HepG2 (cell line): ENCODE measurements around the gene LRRC3. TPM values are rescaled to one million over a fixed set of nuclear protein-coding genes. Genes with fewer than 3 reads are reported as not detected.

Source experiments
- ARNTL ChIP-seq: sonication (generic); formaldehyde crosslinking; IDR thresholded peaks from 2 replicates; pipeline ENCODE4 v1.4.0; 2020; ENCODE audit warnings: mild to moderate bottlenecking, missing genetic modification reagents
- ATF2 ChIP-seq: sonication (generic); formaldehyde crosslinking; IDR thresholded peaks from 2 replicates; pipeline ENCODE4 v1.4.0; 2020; ENCODE audit warnings: missing genetic modification reagents
- GABPB1 ChIP-seq: IDR thresholded peaks from 2 replicates; pipeline ENCODE4 v1.6.1; 2016; ENCODE audit warnings: mild to moderate bottlenecking, missing genetic modification reagents, moderate library complexity, missing compliant biosample characterization
- GATAD2A ChIP-seq: IDR thresholded peaks from 2 replicates; pipeline ENCODE4 v1.6.1; 2016
- HOMEZ ChIP-seq: IDR thresholded peaks from 2 replicates; pipeline ENCODE4 v1.6.1; 2016; ENCODE audit warnings: low read depth
- HOXA3 ChIP-seq: sonication (generic); formaldehyde crosslinking; IDR thresholded peaks from 2 replicates; pipeline ENCODE4 v1.5.0; 2020; ENCODE audit warnings: missing genetic modification reagents
- KAT2B ChIP-seq: fragments of 150-350 bp; IDR thresholded peaks from 2 replicates; pipeline ENCODE4 v1.6.1; 2014; ENCODE audit warnings: low read depth, low read length, borderline replicate concordance
- MAFK ChIP-seq, 2 experiments: IDR thresholded peaks in 1 of 2; conservative IDR thresholded peaks in 1 of 2; 2 replicates each; pipeline ENCODE4 v1.6.1; 2011; ENCODE audit warnings: improper control_type of control experiment in 2 of 2, low read length in 2 of 2
- MAX ChIP-seq: IDR thresholded peaks from 2 replicates; pipeline ENCODE4 v1.6.1; 2012; ENCODE audit warnings: inconsistent platforms
- NFE2L2 ChIP-seq: fragments of 150-350 bp; IDR thresholded peaks from 2 replicates; pipeline ENCODE4 v1.6.1; 2014; ENCODE audit warnings: low read length
- RFXANK ChIP-seq: IDR thresholded peaks from 2 replicates; pipeline ENCODE4 v1.6.1; 2016
- SALL1 ChIP-seq: sonication (generic); formaldehyde crosslinking; IDR thresholded peaks from 2 replicates; pipeline ENCODE4 v1.8.0; 2022; ENCODE audit warnings: mild to moderate bottlenecking, missing genetic modification reagents
- SMARCE1 ChIP-seq: fragments of 450-650 bp; IDR thresholded peaks from 2 replicates; pipeline ENCODE4 v1.6.1; 2017; ENCODE audit warnings: borderline replicate concordance
- SP2 ChIP-seq: sonication (generic); formaldehyde crosslinking; IDR thresholded peaks from 2 replicates; pipeline ENCODE4 v1.5.1; 2020; ENCODE audit warnings: mild to moderate bottlenecking, missing genetic modification reagents
- TFDP2 ChIP-seq: sonication (generic); formaldehyde crosslinking; IDR thresholded peaks from 2 replicates; pipeline ENCODE4 v1.4.0; 2020; ENCODE audit warnings: missing genetic modification reagents
- WIZ ChIP-seq: sonication (generic); formaldehyde crosslinking; IDR thresholded peaks from 2 replicates; pipeline ENCODE4 v1.5.1; 2020; ENCODE audit warnings: mild to moderate bottlenecking, missing genetic modification reagents
- ZBTB39 ChIP-seq: sonication (generic); formaldehyde crosslinking; IDR thresholded peaks from 2 replicates; pipeline ENCODE4 v1.5.0; 2020; ENCODE audit warnings: missing genetic modification reagents
- ZBTB7A ChIP-seq: sonication (generic); formaldehyde crosslinking; IDR thresholded peaks from 2 replicates; pipeline ENCODE4 v1.8.0; 2022; ENCODE audit warnings: mild to moderate bottlenecking, missing genetic modification reagents
- ZFP37 ChIP-seq: sonication (generic); formaldehyde crosslinking; IDR thresholded peaks from 2 replicates; pipeline ENCODE4 v1.4.0; 2020; ENCODE audit warnings: missing genetic modification reagents, borderline replicate concordance
- ZNF20 ChIP-seq: sonication (generic); formaldehyde crosslinking; IDR thresholded peaks from 2 replicates; pipeline ENCODE4 v1.4.0; 2020; ENCODE audit warnings: mild to moderate bottlenecking, moderate library complexity, missing genetic modification reagents
- ZNF225 ChIP-seq: sonication (generic); formaldehyde crosslinking; IDR thresholded peaks from 2 replicates; pipeline ENCODE4 v1.4.0; 2020; ENCODE audit warnings: mild to moderate bottlenecking, missing genetic modification reagents
- ZNF230 ChIP-seq: sonication (generic); formaldehyde crosslinking; IDR thresholded peaks from 2 replicates; pipeline ENCODE4 v1.4.0; 2020; ENCODE audit warnings: mild to moderate bottlenecking, missing genetic modification reagents
- ZNF253 ChIP-seq: sonication (generic); formaldehyde crosslinking; IDR thresholded peaks from 2 replicates; pipeline ENCODE4 v1.8.0; 2022; ENCODE audit warnings: mild to moderate bottlenecking, missing genetic modification reagents, borderline replicate concordance
- ZNF335 ChIP-seq: sonication (generic); formaldehyde crosslinking; IDR thresholded peaks from 2 replicates; pipeline ENCODE4 v1.4.0; 2020; ENCODE audit warnings: missing genetic modification reagents
- ZNF782 ChIP-seq: sonication (generic); formaldehyde crosslinking; IDR thresholded peaks from 2 replicates; pipeline ENCODE4 v1.4.0; 2020; ENCODE audit warnings: missing genetic modification reagents, mild to moderate bottlenecking, borderline replicate concordance
- polyA plus RNA-seq, 8 experiments: library from polyadenylated mRNA; depleted of rRNA in 3 of 8; stranded (reverse) in 7 of 8; unstranded in 1 of 8; fragments of >200 nt; fragmentation: Illumina TruSeq in 4 of 8; extraction: Trizol in 4 of 8; gene quantifications; 2 replicates each; pipeline versions ENCODE4 v1.2.1 to v1.2.3, GENCODE V29; 2011 to 2016; ENCODE audit warnings: low read depth in 4 of 8, missing spikeins in 1 of 8, mixed read lengths in 1 of 8; ENCODE audit not compliant: insufficient read depth in 1 of 8
- total RNA-seq, 5 experiments: library from RNA; depleted of rRNA; stranded (reverse); fragments of >200 nt; fragmentation: Illumina TruSeq; extraction: Trizol; gene quantifications; 2 replicates each; pipeline ENCODE4 v1.2.3, GENCODE V29; 2016; ENCODE audit warnings: low read depth in 1 of 5

Gene LRRC3
- total and polyA plus RNA-seq, 2 of the 13 experiments (the other 11 are each of a cell fraction or from before 2014, with no cell fraction given): 4.8 to 16.5 TPM

GRCh38 chr21:44442266-44443125 lies 12.8 kb upstream of the LRRC3 start (continued):
- TF ChIP-seq HOMEZ: no peak
- TF ChIP-seq RFXANK (CRISPR knock-in tag): no peak
- TF ChIP-seq SALL1 (CRISPR knock-in tag): peak; percentile 80
- TF ChIP-seq GATAD2A (CRISPR knock-in tag): no peak; the same call in 1 of the 2 replicates
- 0 out of 2 replicates have a peak, but pooled peaks have one; percentile 15 for TF ChIP-seq HOXA3 (CRISPR knock-in tag)
- peak; percentile 93 for TF ChIP-seq MAX
- TF ChIP-seq TFDP2 (CRISPR knock-in tag): peak; percentile 59
- peak; percentile 86; the same call in 1 of the 2 replicates for TF ChIP-seq ZFP37 (CRISPR knock-in tag)
- TF ChIP-seq ZNF782 (CRISPR knock-in tag): no peak
- TF ChIP-seq SMARCE1: no peak
- TF ChIP-seq GABPB1: peak; percentile 33; the same call in 1 of the 2 replicates
- no peak for TF ChIP-seq ATF2 (CRISPR knock-in tag)
- no peak for TF ChIP-seq ARNTL
- 0 out of 2 replicates have a peak, but pooled peaks have one; percentile 52 for TF ChIP-seq ZNF253 (CRISPR knock-in tag)
- no peak for TF ChIP-seq MAFK (conservative IDR thresholded peaks at IDR 0.05 in 1 of 2, IDR thresholded peaks at IDR 0.05 in 1 of 2; ENCODE audit: low read length in 2 of 2)
- peak; percentile 77; the same call in 1 of the 2 replicates for TF ChIP-seq WIZ
- no peak for TF ChIP-seq SP2 (CRISPR knock-in tag)
- no peak for TF ChIP-seq KAT2B
- TF ChIP-seq ZBTB7A (CRISPR knock-in tag): peak; percentile 61; the same call in 1 of the 2 replicates
- TF ChIP-seq ZBTB39 (CRISPR knock-in tag): no peak
- TF ChIP-seq NFE2L2: no peak
- TF ChIP-seq ZNF230 (CRISPR knock-in tag): peak; percentile 46; the same call in 1 of the 2 replicates
- TF ChIP-seq ZNF335: 0 out of 2 replicates have a peak, but pooled peaks have one; percentile 33
- peak; percentile 73 for TF ChIP-seq ZNF225 (CRISPR knock-in tag)
- TF ChIP-seq ZNF20 (CRISPR knock-in tag): no peak
